GM12801 (cell line): ENCODE results near the gene AAR2.

Experiments used
- CTCF ChIP-seq: IDR thresholded peaks from one replicate; pipeline ENCODE4 v1.5.1; 2011; ENCODE audit warnings: control low read depth; ENCODE audit not compliant: insufficient read length; ENCODE audit errors: extremely low read depth

AAR2 gene

DNA sequence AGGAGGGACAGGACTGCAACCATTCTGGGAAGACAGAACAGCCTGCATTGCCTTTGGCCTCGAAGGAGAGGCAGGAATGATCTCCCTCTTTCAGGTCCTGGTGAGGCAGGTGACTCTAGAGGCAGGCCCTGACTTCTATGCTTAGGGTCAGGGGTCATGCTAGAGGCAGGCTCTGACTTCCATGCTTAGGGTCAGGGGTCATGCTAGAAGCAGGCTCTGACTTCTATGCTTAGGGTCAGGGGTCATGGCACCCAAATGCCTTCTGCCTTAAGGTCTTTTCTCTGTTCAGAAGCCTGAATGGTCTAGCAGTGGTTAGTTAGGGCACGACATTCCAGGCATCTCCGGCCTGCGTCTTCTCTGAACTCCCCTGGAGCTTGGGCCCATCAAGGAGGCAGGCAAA is 35.1 kb upstream of the AAR2 start:
- TF ChIP-seq CTCF: no peak

DNA sequence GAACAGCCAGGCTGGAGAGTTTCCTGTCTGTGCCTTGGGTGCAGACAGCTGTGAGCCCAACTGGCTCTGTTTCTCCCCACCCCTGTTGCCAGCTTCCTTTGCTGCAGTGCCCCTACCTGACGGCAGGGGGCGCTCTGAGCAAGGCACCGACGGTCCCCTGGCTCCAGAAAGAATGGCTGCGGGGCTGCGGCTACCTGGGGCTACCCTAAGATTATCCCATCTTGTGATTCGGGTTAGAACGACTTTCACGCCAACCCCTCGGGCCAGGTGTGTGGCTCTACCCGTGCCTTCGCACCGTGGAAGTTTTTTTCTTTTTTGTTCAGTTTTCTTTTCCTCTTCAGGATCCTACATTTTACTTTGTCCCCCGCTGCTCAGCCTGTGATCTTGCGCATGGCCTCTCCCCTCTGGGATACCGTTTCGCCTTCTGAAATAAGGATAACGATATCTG is 33.4 kb upstream of the AAR2 start:
- TF ChIP-seq CTCF: peak; percentile 77

DNA sequence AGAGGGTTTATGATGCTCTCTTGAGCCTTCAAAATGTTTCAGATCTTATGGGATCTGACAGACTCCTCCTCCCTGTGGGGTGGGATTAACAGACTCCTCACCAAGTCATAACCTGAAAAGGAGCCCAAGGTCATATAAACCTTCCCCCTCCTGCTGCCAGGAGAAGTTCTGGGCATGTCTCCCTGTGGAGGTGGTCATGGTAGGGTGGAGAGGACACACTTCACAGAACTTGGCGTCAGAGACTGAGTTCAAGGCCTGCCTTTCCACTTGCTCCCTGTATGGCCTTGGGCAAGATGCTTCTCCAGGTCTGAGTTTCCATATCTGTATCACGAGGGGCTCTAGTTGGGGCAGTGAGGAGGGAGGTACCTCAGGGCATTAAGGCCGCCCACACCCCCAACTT is 32.4 kb upstream of the AAR2 start:
- TF ChIP-seq CTCF: no peak

GRCh38 chr20:36205026-36205425 is 31.3 kb upstream of the AAR2 start:
- no peak for TF ChIP-seq CTCF

DNA sequence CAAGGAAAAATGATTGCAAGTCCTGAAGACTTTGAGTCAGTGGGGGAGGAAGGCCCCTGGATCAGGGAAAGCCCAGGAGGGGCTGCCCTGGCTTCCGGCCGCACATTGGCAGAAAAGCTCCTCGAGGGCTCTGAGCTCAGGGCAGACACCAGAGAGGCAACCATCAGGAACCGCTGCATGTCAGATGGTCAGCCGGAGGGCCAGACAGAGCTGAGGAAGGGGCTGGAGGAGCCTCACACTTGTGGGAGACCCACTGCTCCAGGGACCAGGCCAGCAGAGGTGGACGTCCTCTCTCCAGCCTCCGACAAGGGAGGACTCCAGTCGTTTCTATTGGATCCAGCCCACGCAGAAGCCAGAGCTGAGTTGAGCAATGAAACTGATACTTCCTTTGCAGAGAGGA is 30.2 kb upstream of the AAR2 start:
- no peak for TF ChIP-seq CTCF

DNA sequence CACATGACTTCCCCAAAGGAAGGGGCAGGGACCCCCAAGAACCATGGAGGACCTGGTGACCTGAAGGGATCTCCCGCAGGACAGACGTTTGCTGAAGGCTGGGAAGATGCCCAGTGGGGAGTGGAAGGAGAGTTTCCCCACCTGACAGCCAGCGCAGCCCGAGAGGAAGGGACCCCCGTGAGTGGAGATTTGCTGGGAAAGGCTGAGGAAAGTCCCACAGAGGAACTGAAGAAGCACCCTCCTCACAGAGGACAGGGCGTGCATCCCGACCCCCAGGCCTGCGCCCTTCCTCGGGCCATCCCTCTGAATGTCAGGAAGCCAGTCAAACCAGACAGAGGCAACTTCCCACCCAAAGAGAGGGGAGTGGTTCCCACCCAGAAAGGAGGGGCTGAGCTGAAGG is 29.6 kb upstream of the AAR2 start:
- no peak for TF ChIP-seq CTCF

DNA sequence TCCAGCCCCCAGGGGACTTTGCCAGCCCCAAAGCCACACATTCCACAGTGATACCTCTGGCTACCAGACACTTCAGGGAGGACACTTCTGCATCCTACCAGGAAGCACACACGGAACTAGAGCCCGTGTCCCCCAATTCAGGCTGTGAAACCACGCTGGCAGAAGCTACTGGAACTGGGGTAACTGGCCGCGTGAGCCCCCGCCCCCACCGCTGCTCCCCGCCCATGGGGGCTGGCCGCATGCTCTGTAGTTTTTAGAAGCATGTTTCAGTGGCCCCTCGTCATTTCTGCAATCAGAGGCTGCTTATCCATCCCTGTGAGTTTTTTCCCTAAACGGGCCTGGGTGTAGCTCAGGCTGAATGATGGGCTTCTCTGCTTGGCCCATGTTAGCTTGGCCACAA is 28.7 kb upstream of the AAR2 start:
- no peak for TF ChIP-seq CTCF

DNA sequence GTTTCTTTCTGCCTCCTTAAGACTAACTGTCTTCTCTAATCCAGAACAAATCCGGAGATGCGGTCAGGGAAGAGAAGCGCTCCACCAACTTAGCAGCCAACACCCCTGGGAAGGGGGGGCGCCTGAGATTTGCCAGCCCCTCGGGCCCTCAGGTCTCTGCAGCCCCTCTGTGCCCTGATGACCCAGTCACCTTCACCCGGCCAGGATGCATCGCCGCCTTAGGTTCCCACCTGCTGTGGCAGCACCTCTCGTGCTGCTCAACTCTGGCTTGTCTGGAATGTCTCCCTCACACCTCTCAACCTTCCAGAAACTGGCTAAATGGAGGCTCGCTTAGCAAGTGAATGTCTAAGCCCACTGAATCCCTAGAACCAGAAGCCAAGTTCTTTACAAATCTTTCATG is 28.0 kb upstream of the AAR2 start:
- TF ChIP-seq CTCF: no peak
